Measurements from ENCODE around the gene IL21R. TPM values are rescaled to one million over a fixed set of nuclear protein-coding genes. Genes with fewer than 3 reads are reported as not detected.
A peak's percentile ranks its signal among the peaks of the same experiment; 100 is the strongest.

Gene IL21R
- total RNA-seq, 6 experiments from 2014 or later, result 0.96 to 1.8 (median 1.2) TPM

GRCh38 chr16:27445502-27446175, 43.7 kb downstream of the IL21R start:
- H3K4me1 Mint-ChIP-seq (ENCODE audit: low read depth), result peaks cover 7% of the 10 kb centered on the region

GRCh38 chr16:27446721-27447120, 44.7 kb downstream of the IL21R start:
- Mint-ChIP-seq H3K36me3 (ENCODE audit: low read depth) (peaks cover 26% of the 10 kb centered on the region), H3K27me3 (ENCODE audit: insufficient read depth) (peaks cover 11% of the 10 kb centered on the region), H3K4me3 (no peak overlapping the region), H3K4me1 (ENCODE audit: low read depth) (peaks cover 7% of the 10 kb centered on the region), H3K27ac (no peak overlapping the region), H3K9me3 (peaks cover 14% of the 10 kb centered on the region)
- no peak for DNase-seq
- TF ChIP-seq CTCF (IDR thresholded peaks at IDR 0.05), result no peak

More at GRCh38 chr16:27445502-27446175, 43.7 kb downstream of the IL21R start:
- Mint-ChIP-seq H3K4me3 (no peak overlapping the region), H3K27me3 (ENCODE audit: insufficient read depth) (peaks cover 11% of the 10 kb centered on the region), H3K9me3 (peaks cover 14% of the 10 kb centered on the region), H3K36me3 (ENCODE audit: low read depth) (peaks cover 26% of the 10 kb centered on the region), H3K27ac (no peak overlapping the region)
- DNase-seq, result no peak
- peak; percentile 23 for TF ChIP-seq CTCF (IDR thresholded peaks at IDR 0.05)

- Mint-ChIP-seq H3K9me3 (peaks cover 14% of the 10 kb centered on the region), H3K27ac (no peak overlapping the region), H3K27me3 (ENCODE audit: insufficient read depth) (peaks cover 11% of the 10 kb centered on the region), H3K36me3 (ENCODE audit: low read depth) (peaks cover 26% of the 10 kb centered on the region), H3K4me3 (no peak overlapping the region), H3K4me1 (ENCODE audit: low read depth) (peaks cover 7% of the 10 kb centered on the region)
- DNase-seq, result no peak
- no peak for TF ChIP-seq CTCF (IDR thresholded peaks at IDR 0.05)
These were observed 45.3 kb downstream of the IL21R start for GRCh38 chr16:27447301-27447700.

- DNase-seq, result no peak
- Mint-ChIP-seq H3K27me3 (ENCODE audit: insufficient read depth) (peaks cover 11% of the 10 kb centered on the region), H3K9me3 (peaks cover 14% of the 10 kb centered on the region), H3K4me3 (no peak overlapping the region), H3K4me1 (ENCODE audit: low read depth) (peaks cover 5% of the 10 kb centered on the region), H3K27ac (no peak overlapping the region), H3K36me3 (ENCODE audit: low read depth) (peaks cover 26% of the 10 kb centered on the region)
- TF ChIP-seq CTCF (IDR thresholded peaks at IDR 0.05), result no peak
These were observed 46.8 kb downstream of the IL21R start for GRCh38 chr16:27448532-27449433.

GRCh38 chr16:27449434-27450195, 47.6 kb downstream of the IL21R start:
- Mint-ChIP-seq H3K27me3 (ENCODE audit: insufficient read depth) (peaks cover 11% of the 10 kb centered on the region), H3K4me3 (no peak overlapping the region), H3K36me3 (ENCODE audit: low read depth) (peaks cover 20% of the 10 kb centered on the region), H3K4me1 (ENCODE audit: low read depth) (no peaks in the 10 kb centered on the region), H3K9me3 (peaks cover 7% of the 10 kb centered on the region), H3K27ac (no peak overlapping the region)
- TF ChIP-seq CTCF (IDR thresholded peaks at IDR 0.05), result no peak
- no peak for DNase-seq
